HepG2 (cell line): Measurements from ENCODE around the gene SQOR.

Experiments
- HCFC1 ChIP-seq: fragments of 150-350 bp; IDR thresholded peaks from 2 replicates; pipeline ENCODE4 v1.6.1; 2014; ENCODE audit warnings: low read depth, low read length
- HNF4G ChIP-seq, 2 experiments: sonication (generic) in 1 of 2; formaldehyde crosslinking in 1 of 2; IDR thresholded peaks; 2 replicates each; pipeline versions ENCODE4 v1.4.0 to v1.6.1; 2011 to 2020; ENCODE audit warnings: borderline replicate concordance in 2 of 2, low read depth in 2 of 2, mild to moderate bottlenecking in 2 of 2, low read length in 1 of 2, missing genetic modification reagents in 1 of 2, moderate library complexity in 1 of 2
- MEF2D ChIP-seq: sonication (generic); formaldehyde crosslinking; IDR thresholded peaks from 2 replicates; pipeline ENCODE4 v1.5.1; 2020; ENCODE audit warnings: mild to moderate bottlenecking, missing genetic modification reagents
- MZF1 ChIP-seq: sonication (generic); formaldehyde crosslinking; IDR thresholded peaks from 2 replicates; pipeline ENCODE4 v1.8.1; 2023; ENCODE audit warnings: mild to moderate bottlenecking, missing genetic modification reagents, borderline replicate concordance
- SP2 ChIP-seq: sonication (generic); formaldehyde crosslinking; IDR thresholded peaks from 2 replicates; pipeline ENCODE4 v1.5.1; 2020; ENCODE audit warnings: mild to moderate bottlenecking, missing genetic modification reagents
- STAG1 ChIP-seq: sonication (generic); formaldehyde crosslinking; IDR thresholded peaks from 2 replicates; pipeline ENCODE4 v1.4.0; 2020; ENCODE audit warnings: missing genetic modification reagents
- ZNF572 ChIP-seq: sonication (generic); formaldehyde crosslinking; IDR thresholded peaks from 2 replicates; pipeline ENCODE4 v1.5.1; 2020; ENCODE audit warnings: mild to moderate bottlenecking, missing genetic modification reagents
- ZNF777 ChIP-seq: sonication (generic); formaldehyde crosslinking; IDR thresholded peaks from 2 replicates; pipeline ENCODE4 v1.4.0; 2020; ENCODE audit warnings: missing genetic modification reagents

GRCh38 chr15:45586601-45587094 is 48.2 kb upstream of the SQOR start:
- TF ChIP-seq STAG1 (CRISPR knock-in tag) (no peak), MEF2D (no peak), ZNF777 (CRISPR knock-in tag) (no peak), MZF1 (no peak), HCFC1 (no peak), ZNF572 (CRISPR knock-in tag) (no peak), SP2 (no peak), HNF4G (IDR thresholded peaks at IDR 0.05; ENCODE audit: borderline replicate concordance, low read depth, low read length) (no peak), HNF4G (CRISPR knock-in tag; IDR thresholded peaks at IDR 0.05; ENCODE audit: borderline replicate concordance, low read depth) (no peak; the same call in 1 of the 2 replicates)
